ENCODE measurements around the gene BEAN1.

The BEAN1 gene

DNA sequence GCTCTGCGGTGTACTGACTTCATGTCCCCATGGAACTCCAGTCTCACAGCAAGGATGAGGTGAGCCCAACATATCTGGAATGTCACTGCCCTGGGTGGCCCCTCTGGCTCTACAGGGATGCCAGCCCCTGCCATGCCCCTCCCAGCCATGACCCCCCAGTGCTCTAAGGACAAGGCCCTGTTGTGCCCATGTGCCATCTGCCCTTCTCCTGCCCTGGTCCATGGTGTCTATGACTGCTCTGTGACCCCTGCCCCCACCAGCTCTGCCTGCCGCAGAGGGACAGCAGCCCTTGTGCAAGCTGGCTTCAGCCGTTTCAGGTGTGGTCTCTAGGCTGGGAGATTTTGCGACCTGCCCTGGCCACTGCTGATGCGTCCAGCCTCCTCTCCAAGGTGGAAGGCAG, 82.5 kb downstream of the BEAN1 start:
- Histone ChIP-seq H3K9me3 (ENCODE audit: insufficient read depth, low read length, severe bottlenecking) (no peaks in the 10 kb centered on the region), H3K27ac (ENCODE audit: low read length) (no peak overlapping the region), H3K9ac (ENCODE audit: low read depth, low read length) (no peak overlapping the region), H3K4me2 (ENCODE audit: insufficient read depth, low read length) (no peak overlapping the region), H3K79me2 (ENCODE audit: insufficient read depth, low read length) (no peaks in the 10 kb centered on the region), H3K4me1 (ENCODE audit: insufficient read depth, low read length) (no peaks in the 10 kb centered on the region), H3K36me3 (ENCODE audit: insufficient read depth, low read length) (peaks cover 3% of the 10 kb centered on the region; the same call in 1 of the 2 replicates), H3K4me3 (ENCODE audit: low read depth in 1 of 2, low read length in 2 of 2) (no peak overlapping the region), H3K27me3 (ENCODE audit: insufficient read depth, low read length, poor library complexity) (no peaks in the 10 kb centered on the region), H4K20me1 (ENCODE audit: insufficient read depth, low read length) (no peaks in the 10 kb centered on the region), H2AFZ (ENCODE audit: low read depth, low read length) (no peak overlapping the region)
- no peak for TF ChIP-seq EZH2 (IDR thresholded peaks at IDR 0.05; ENCODE audit: borderline replicate concordance, low read depth, low read length, severe bottlenecking)
- TF ChIP-seq, protein P1, sequence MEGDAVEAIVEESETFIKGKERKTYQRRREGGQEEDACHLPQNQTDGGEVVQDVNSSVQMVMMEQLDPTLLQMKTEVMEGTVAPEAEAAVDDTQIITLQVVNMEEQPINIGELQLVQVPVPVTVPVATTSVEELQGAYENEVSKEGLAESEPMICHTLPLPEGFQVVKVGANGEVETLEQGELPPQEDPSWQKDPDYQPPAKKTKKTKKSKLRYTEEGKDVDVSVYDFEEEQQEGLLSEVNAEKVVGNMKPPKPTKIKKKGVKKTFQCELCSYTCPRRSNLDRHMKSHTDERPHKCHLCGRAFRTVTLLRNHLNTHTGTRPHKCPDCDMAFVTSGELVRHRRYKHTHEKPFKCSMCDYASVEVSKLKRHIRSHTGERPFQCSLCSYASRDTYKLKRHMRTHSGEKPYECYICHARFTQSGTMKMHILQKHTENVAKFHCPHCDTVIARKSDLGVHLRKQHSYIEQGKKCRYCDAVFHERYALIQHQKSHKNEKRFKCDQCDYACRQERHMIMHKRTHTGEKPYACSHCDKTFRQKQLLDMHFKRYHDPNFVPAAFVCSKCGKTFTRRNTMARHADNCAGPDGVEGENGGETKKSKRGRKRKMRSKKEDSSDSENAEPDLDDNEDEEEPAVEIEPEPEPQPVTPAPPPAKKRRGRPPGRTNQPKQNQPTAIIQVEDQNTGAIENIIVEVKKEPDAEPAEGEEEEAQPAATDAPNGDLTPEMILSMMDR (IDR thresholded peaks at IDR 0.05; ENCODE audit: borderline replicate concordance, extremely low read depth, low read length, poor library complexity, severe bottlenecking): no peak
- no peak for DNase-seq
- ATAC-seq (ENCODE audit: insufficient read depth, low read depth): no peak

DNA sequence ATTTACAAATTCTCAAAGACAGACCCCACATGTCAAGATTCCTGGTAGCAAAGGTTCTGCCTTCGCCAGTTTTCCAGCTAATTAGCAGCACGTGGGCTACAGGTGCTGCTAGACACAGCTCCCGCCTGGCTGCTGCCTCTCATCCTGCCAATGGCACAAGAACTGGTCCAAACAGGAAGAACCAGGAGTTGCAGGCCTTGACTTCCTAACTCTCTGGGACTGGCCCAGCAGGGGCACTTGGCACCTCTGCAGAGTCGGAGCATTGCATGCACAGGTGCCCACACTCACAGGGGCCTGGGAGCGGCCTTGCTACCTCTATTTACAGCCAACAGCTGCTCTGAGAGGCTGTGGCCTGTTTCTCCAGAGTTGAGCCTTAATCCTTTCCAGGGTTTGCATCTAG, 83.2 kb downstream of the BEAN1 start:
- DNase-seq: no peak
- Histone ChIP-seq H2AFZ (ENCODE audit: low read depth, low read length) (no peak overlapping the region), H3K4me1 (ENCODE audit: insufficient read depth, low read length) (0 out of 2 replicates have a peak, but pooled peaks cover under 1% of the 10 kb centered on the region), H3K79me2 (ENCODE audit: insufficient read depth, low read length) (no peaks in the 10 kb centered on the region), H3K27ac (ENCODE audit: low read length) (no peak overlapping the region), H3K9ac (ENCODE audit: low read depth, low read length) (no peak overlapping the region), H3K36me3 (ENCODE audit: insufficient read depth, low read length) (peaks cover 5% of the 10 kb centered on the region), H3K27me3 (ENCODE audit: insufficient read depth, low read length, poor library complexity) (no peaks in the 10 kb centered on the region), H4K20me1 (ENCODE audit: insufficient read depth, low read length) (no peaks in the 10 kb centered on the region), H3K4me3 (ENCODE audit: low read depth in 1 of 2, low read length in 2 of 2) (no peak overlapping the region), H3K9me3 (ENCODE audit: insufficient read depth, low read length, severe bottlenecking) (no peaks in the 10 kb centered on the region), H3K4me2 (ENCODE audit: insufficient read depth, low read length) (no peak overlapping the region)
- no peak for ATAC-seq (ENCODE audit: insufficient read depth, low read depth)
- TF ChIP-seq EZH2 (IDR thresholded peaks at IDR 0.05; ENCODE audit: borderline replicate concordance, low read depth, low read length, severe bottlenecking): no peak
- TF ChIP-seq, protein P1 (IDR thresholded peaks at IDR 0.05; ENCODE audit: borderline replicate concordance, extremely low read depth, low read length, poor library complexity, severe bottlenecking): no peak

DNA sequence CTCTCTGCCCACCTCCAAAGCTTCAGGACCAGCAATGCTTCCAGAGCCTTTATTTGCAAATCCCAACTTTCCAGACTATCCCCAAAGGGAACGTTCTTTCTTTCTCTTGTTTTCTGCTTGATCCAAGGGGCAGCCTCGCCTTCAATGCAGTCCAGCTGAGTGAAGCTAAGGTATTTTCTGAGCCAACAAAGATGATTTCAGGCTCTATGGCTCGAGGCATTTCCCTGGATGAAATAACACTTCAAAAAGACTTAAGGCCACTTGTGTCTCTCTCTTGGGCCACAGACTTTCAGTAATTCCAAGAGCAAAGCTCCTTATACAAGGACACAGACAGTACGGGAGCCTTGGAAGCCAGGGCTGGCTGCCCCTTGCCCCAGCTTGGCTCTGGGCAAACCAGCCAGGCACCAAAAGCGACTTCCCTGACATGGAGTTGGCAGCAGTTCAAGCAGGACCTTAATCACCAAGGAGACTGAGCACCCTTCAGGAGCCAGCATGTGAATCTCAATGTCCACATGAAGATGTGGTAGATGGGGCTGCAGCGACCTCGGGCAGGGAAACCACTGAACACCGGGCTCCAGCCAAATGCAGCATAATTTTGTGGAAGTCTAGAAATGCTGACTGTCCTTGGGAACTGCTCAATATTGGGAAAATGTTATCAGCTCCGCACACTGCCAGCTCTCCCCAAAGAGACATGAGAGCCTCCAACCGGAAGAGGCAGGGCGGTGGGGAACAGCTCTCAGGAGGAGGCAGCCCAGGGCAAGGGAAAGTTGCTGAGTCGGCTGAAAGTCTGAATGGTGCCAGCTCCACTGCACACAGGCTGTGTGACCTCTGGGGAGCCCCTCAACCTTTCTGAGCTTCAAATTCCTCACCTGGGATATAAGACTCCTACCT, 83.9 kb downstream of the BEAN1 start:
- Histone ChIP-seq H3K9ac (ENCODE audit: low read depth, low read length) (no peak overlapping the region), H3K27ac (ENCODE audit: low read length) (no peak overlapping the region), H3K4me2 (ENCODE audit: insufficient read depth, low read length) (no peak overlapping the region)

More for the DNA sequence above, 83.9 kb downstream of the BEAN1 start:
- Histone ChIP-seq H3K79me2 (ENCODE audit: insufficient read depth, low read length) (no peaks in the 10 kb centered on the region), H3K36me3 (ENCODE audit: insufficient read depth, low read length) (peaks cover 11% of the 10 kb centered on the region), H2AFZ (ENCODE audit: low read depth, low read length) (no peak overlapping the region), H3K9me3 (ENCODE audit: insufficient read depth, low read length, severe bottlenecking) (no peaks in the 10 kb centered on the region), H3K27me3 (ENCODE audit: insufficient read depth, low read length, poor library complexity) (no peaks in the 10 kb centered on the region), H4K20me1 (ENCODE audit: insufficient read depth, low read length) (no peaks in the 10 kb centered on the region), H3K4me1 (ENCODE audit: insufficient read depth, low read length) (peaks cover 7% of the 10 kb centered on the region), H3K4me3 (ENCODE audit: low read depth in 1 of 2, low read length in 2 of 2) (no peak overlapping the region)
- DNase-seq (no peak), ATAC-seq (ENCODE audit: insufficient read depth, low read depth) (no peak)
- TF ChIP-seq, protein P1 (IDR thresholded peaks at IDR 0.05; ENCODE audit: borderline replicate concordance, extremely low read depth, low read length, poor library complexity, severe bottlenecking): no peak
- TF ChIP-seq EZH2 (IDR thresholded peaks at IDR 0.05; ENCODE audit: borderline replicate concordance, low read depth, low read length, severe bottlenecking): no peak
